GM19193 (cell line): ENCODE results near the gene DPP6.

Source experiments
- POLR2A ChIP-seq: IDR thresholded peaks from 4 replicates; pipeline ENCODE4 v1.6.1; 2011; ENCODE audit not compliant: insufficient read depth, insufficient read length; ENCODE audit errors: extremely low read depth

Gene DPP6

GRCh38 chr7:154844955-154845354 lies 792.8 kb downstream of the DPP6 start:
- TF ChIP-seq POLR2A: no peak

- TF ChIP-seq POLR2A: no peak
Observed at GRCh38 chr7:154848464-154848863, 796.3 kb downstream of the DPP6 start.

- TF ChIP-seq POLR2A: no peak
Observed at GRCh38 chr7:154852205-154852604, 800.0 kb downstream of the DPP6 start.

- TF ChIP-seq POLR2A: no peak
Observed at GRCh38 chr7:154853063-154853726, 801.0 kb downstream of the DPP6 start.

GRCh38 chr7:154853727-154854095 lies 801.5 kb downstream of the DPP6 start:
- TF ChIP-seq POLR2A: no peak

- no peak for TF ChIP-seq POLR2A
Observed at GRCh38 chr7:154854836-154855235, 802.6 kb downstream of the DPP6 start.

- no peak for TF ChIP-seq POLR2A
Observed at GRCh38 chr7:154855366-154855765, 803.2 kb downstream of the DPP6 start.

- no peak for TF ChIP-seq POLR2A
Observed at GRCh38 chr7:154856733-154857132, 804.5 kb downstream of the DPP6 start.

GRCh38 chr7:154857240-154857639 lies 805.0 kb downstream of the DPP6 start:
- TF ChIP-seq POLR2A: no peak

- no peak for TF ChIP-seq POLR2A
Observed at GRCh38 chr7:154857728-154858681, 805.8 kb downstream of the DPP6 start.

GRCh38 chr7:154858836-154859537 lies 806.8 kb downstream of the DPP6 start:
- TF ChIP-seq POLR2A: no peak

GRCh38 chr7:154859747-154860620 lies 807.8 kb downstream of the DPP6 start:
- no peak for TF ChIP-seq POLR2A

- TF ChIP-seq POLR2A: no peak
Observed at GRCh38 chr7:154860621-154861375, 808.6 kb downstream of the DPP6 start.

- TF ChIP-seq POLR2A: no peak
Observed at GRCh38 chr7:154861589-154861988, 809.4 kb downstream of the DPP6 start.
